HG02970 (cell line): Measurements from ENCODE around the gene ERMAP.
"Not testable (repeated sequence)": the region's sequence is repeated elsewhere in the genome, so short reads cannot be mapped to it uniquely, and the experiment has no call there.

Source experiments
- ATAC-seq: cut with Tn5 transposase; IDR thresholded peaks from one replicate; pipeline ENCODE4 v1.9.1; 2021; ENCODE audit warnings: mild to moderate bottlenecking, moderate library complexity, moderate number of reproducible peaks; ENCODE audit not compliant: unreplicated experiment, low FRiP score

The ERMAP gene

DNA sequence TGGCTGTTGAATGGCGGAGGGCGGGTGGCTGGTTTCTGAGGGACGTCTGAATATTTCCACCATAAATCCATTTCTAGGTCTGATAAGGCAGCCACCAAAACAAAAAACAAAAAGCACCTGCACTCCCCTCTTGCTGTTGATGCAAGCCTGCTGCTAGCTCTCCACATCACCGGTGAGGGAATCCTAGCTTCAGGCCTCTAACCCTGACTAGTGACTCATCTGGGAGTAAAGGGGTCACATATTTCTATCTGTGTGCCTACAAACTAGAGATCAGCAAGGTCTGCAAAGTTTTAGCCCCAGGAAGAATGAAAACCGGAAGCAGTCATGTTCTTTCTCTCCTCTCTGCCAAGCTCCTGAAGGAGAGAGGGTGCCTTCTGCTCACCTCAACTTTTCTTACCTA is 10.3 kb upstream of the ERMAP start:
- ATAC-seq = no peak

- ATAC-seq = no peak
These were observed 9.8 kb upstream of the ERMAP start for GRCh38 chr1:42807056-42807668.

DNA sequence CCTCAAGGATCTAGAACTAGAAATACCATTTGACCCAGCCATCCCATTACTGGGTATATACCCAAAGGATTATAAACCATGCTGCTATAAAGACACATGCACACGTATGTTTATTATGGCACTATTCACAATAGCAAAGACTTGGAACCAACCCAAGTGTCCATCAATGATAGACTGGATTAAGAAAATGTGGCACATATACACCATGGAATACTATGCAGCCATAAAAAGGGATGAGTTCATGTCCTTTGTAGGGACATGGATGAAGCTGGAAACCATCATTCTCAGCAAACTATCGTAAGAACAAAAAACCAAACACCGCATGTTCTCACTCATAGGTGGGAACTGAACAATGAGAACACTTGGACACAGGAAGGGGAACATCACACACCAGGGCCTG is 2.1 kb upstream of the ERMAP start:
- not testable (repeated sequence) for ATAC-seq

- no peak for ATAC-seq
These were observed 859 bp upstream of the ERMAP start for GRCh38 chr1:42815941-42816584.

- ATAC-seq = no peak
These were observed 482 bp downstream of the ERMAP start for GRCh38 chr1:42817440-42817767.

DNA sequence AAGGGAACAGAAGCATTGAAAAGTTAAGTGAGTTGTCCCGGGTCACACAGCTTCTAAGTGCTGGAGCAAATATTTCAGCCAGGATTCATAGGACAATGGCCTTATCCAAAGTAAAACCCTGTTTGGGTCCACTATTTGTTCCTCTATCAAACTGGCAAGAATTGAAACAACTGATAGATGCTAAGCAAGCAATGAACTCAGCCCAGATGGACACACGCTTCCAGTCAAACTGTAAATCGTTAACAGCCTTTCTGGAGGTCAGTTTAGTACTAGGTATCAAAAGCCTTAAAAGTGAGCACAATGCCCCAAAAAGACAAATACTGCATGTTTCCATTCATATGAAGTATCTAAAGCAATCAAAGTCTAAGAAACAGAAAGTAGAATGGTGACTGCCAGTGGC is 1.1 kb downstream of the ERMAP start:
- ATAC-seq = no peak

- ATAC-seq = no peak
These were observed 3.9 kb downstream of the ERMAP start for GRCh38 chr1:42820813-42821212.

DNA sequence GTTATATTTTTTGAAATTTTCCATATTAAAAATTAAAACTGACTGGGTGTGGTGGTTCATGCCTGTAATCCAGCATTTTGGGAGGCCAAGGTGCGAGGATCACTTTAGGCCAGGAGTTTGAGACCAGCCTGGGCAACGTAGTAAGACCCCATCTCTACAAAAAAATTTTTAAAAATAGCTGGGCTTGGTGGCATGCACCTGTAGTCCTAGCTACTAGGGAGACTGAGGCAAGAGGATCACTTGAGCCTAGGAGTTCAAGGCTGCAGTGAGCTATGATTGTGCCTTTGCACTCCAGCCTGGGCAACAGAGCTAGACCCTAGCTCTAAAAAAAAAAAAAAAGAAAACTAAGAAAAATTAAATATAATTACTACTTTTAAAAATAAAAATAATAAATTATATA is 4.8 kb downstream of the ERMAP start:
- no peak for ATAC-seq

- ATAC-seq = no peak
These were observed 6.0 kb downstream of the ERMAP start for GRCh38 chr1:42822800-42823392.

DNA sequence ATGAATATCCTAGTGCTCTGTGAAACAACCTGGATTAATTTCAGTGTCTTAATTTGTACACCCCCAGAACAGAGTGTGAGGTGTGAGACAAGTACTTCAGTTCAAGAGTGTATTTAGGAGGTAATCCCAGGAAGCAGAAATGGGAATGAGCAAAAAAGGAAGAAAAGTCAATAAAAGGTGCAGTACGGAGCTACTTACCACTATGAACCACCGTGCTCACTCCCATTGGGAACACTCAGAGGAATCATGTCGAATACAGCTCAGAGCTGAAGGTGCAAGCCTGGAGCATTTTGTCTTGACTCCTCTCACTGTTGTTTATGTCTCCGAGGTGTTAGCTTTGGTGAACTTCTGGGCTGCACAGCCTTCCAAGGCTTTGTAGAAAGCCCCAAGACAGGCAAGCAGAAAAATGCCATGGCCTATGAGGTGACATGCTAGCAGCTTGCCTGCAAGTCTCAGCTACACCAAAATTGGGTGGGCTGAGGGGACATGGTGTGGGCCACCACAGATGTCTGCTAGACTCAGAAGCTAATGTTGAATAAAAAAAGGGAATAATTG is 7.6 kb downstream of the ERMAP start:
- ATAC-seq = no peak

DNA sequence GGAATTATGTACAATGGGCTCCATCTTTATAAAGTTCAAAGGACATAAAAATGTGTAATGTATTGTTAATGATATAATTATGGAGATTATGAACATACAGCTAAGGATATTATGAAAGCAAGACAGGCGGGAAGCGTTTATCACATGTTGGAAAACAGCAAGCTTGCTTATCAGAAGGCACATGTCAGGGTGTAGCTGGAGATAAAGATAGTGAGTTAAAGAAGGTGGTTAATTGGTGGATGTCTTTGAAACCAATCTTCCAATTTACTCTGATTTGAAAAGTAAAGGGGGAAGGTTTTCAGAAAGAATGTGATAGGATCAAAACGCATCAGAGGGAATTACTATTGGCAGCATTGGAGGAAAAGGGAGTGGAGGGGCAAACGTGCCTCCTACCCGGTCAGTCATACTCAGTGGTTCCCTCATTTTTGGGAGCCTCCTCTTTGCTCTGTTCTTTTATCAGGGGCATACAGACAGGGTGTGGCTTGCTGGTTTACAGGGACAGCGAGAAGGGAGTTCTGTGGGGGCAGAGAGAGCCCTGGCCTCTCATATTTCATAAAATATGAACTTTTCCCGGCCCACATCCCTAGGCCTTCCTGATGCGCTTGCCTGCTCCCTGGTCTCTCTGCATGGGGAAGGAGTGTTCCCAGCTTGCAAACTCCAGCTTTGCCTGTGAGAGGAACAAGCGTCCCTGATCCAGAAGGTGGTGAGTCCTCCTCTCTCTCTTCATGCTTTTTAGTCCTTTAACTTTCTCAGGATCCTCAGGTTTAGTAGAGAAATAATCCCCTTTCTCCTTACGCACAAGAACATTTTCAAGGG is 8.3 kb downstream of the ERMAP start:
- ATAC-seq = no peak

- no peak for ATAC-seq
These were observed 13.7 kb downstream of the ERMAP start for GRCh38 chr1:42830631-42831030.

- ATAC-seq = no peak
These were observed 14.4 kb downstream of the ERMAP start for GRCh38 chr1:42831273-42831672.

DNA sequence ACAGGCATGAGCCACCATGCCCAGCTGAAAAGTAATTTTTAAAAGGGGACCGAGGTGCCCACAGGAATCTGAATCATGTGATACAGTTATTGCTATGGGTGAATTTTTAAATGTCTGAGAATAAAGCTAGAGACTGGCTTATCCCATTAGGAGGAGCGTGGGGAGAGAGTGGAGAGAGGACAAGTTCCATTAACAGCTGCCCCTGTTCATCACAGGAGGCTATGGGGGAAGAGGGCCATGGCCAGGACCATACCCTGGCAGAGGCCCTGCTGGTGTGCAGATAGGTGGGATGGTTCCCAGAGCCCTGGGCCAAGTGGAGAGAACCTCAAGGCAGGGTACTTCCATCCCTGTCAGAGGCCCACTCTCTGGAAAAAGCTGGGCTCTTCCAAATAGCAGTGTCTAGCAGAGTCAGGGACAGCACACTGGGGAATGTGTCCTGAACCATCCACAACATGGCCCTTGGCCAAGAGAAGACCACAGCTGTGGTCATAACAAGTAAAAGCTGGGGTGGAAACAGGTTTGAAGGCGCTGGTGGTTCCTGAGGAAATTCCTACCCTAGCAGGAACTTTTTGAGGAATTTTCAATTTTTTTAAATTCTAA is 15.8 kb downstream of the ERMAP start:
- no peak for ATAC-seq

GRCh38 chr1:42833981-42834380 is 17.1 kb downstream of the ERMAP start:
- ATAC-seq = no peak

DNA sequence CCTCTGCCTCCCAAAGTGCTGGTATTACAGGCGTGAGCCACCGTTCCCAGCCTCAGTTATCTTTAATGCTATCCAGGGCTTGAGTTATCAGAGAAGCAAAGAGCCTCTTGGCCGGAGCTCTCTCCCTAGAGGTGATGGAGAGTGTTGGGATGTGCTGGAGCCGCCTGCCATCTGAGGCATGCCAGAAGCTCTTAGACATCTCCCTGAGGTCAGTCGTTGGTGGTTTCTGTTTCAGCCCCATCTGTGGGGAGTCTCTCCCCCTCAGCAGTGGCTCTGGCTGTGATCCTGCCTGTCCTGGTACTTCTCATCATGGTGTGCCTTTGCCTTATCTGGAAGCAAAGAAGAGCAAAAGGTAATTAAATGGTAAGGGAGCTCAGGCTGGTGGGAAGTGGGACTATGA is 17.9 kb downstream of the ERMAP start:
- no peak for ATAC-seq

DNA sequence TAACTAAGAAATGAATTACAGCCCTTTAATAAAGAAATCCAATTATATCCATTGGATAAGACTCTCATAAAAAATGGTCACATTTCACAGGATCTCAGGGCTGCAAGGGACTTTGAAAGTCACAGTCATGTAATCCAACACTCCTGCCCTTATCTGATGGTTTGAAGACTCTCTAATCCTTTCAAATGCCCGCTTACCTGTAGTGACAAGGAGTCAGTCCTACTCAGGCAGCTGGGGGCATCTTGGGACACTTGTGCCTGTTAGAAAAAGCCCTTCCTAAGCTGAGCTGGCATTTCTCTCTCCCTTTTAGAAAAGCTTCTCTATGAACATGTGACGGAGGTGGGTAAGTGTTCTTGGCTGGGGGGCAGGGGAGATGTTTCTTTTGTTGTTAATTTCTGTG is 18.5 kb downstream of the ERMAP start:
- ATAC-seq = no peak

- ATAC-seq = no peak
These were observed 20.8 kb downstream of the ERMAP start for GRCh38 chr1:42837709-42838108.

- no peak for ATAC-seq
These were observed 21.7 kb downstream of the ERMAP start for GRCh38 chr1:42838482-42839190.

GRCh38 chr1:42841010-42841409 is 24.1 kb downstream of the ERMAP start:
- ATAC-seq = no peak
